Fibroblast of pulmonary artery (primary cell): Measurements from ENCODE around the gene CASP2.

Experiments
- DNase-seq: peaks from one replicate; pipeline ENCODE4 v3.0.0-alpha.2; 2010; ENCODE audit warnings: low read depth
- H3K4me3 ChIP-seq: replicated peaks from 2 replicates; pipeline ENCODE4 v1.5.1; 2011; ENCODE audit warnings: low read depth, mild to moderate bottlenecking, control low read depth, low read length, moderate library complexity
- CTCF ChIP-seq: IDR thresholded peaks from 2 replicates; pipeline ENCODE4 v1.5.1; 2011; ENCODE audit warnings: mild to moderate bottlenecking, control low read depth, low read length, inconsistent platforms; ENCODE audit errors: missing control alignments

Gene CASP2

GRCh38 chr7:143244321-143244720 is 43.8 kb upstream of the CASP2 start:
- DNase-seq, result no peak
- no peak for TF ChIP-seq CTCF
- H3K4me3 ChIP-seq, result no peak overlapping the region

- no peak for TF ChIP-seq CTCF
- no peak overlapping the region for H3K4me3 ChIP-seq
- peak; percentile 44 for DNase-seq
These were observed 43.0 kb upstream of the CASP2 start for GRCh38 chr7:143245123-143245522.

- no peak for DNase-seq
- no peak for TF ChIP-seq CTCF
- H3K4me3 ChIP-seq, result no peak overlapping the region
These were observed 40.8 kb upstream of the CASP2 start for GRCh38 chr7:143247372-143247771.

GRCh38 chr7:143248761-143249354 is 39.3 kb upstream of the CASP2 start:
- no peak overlapping the region for H3K4me3 ChIP-seq
- no peak for TF ChIP-seq CTCF
- DNase-seq, result peak; percentile 51

DNA sequence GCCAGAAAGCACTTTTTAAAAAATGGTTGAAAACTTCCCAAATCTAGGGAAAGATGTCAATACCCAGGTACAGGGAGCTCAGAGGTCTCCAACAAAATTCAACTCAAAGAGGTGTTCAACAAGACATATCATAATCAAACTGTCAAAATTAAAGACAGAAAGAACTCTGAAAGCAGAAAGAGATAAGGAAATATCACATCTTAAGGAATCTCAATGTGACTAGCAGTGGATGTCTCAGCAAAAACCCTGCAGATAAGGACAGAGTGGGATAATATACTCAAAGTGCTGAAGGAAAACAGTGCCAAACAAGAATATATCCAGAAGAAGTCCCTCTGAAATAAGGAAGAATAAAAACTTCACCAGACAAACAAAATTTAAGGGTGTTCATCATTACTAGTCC is 38.0 kb upstream of the CASP2 start:
- no peak for TF ChIP-seq CTCF
- no peak for DNase-seq
- H3K4me3 ChIP-seq, result no peak overlapping the region

DNA sequence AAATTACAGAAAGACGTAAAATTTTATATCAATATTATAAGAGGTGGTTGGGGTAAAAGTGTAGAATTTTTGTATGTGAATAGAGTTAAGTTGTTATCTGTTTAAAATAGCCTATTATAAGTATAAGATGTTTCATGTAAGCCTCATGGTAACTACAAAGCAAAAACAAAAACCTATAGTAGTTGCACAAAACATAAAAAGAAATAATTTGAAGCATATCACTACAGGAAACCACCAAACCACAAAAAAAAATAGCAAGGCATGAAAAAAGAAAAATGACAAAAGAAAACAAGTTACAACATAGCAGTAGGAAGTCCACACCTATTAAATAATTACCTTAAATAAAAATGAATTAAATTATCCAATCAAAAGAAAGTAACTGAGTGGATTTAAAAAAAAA is 37.3 kb upstream of the CASP2 start:
- no peak overlapping the region for H3K4me3 ChIP-seq
- no peak for TF ChIP-seq CTCF
- DNase-seq, result peak; percentile 26

DNA sequence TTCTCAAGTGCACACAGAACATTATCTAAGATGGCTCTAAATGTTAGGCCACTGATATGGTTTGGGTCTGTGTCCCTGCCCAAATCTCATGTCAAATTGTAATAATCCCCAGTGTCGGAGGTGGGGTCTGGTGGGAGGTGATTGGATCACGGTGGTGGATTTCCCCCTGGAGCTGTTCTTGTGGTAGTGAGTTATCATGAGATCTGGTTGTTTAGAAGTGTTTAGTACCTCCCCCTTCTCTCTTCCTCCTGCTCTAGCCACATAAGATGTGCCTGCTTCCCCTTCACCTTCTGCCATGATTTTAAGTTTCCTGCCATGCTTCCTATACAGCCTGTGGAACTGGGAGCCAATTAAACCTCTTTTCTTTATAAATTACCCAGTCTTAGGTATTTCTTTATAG is 36.1 kb upstream of the CASP2 start:
- TF ChIP-seq CTCF, result no peak
- no peak overlapping the region for H3K4me3 ChIP-seq
- no peak for DNase-seq
